Measurements from ENCODE around the gene ZBTB5. TPM values are rescaled to one million over a fixed set of nuclear protein-coding genes. Genes with fewer than 3 reads are reported as not detected.

Gene ZBTB5
- total and polyA plus RNA-seq, 2 of the 13 experiments (the other 11 are each of a cell fraction or from before 2014, with no cell fraction given) = 12.5 to 20.5 TPM

DNA sequence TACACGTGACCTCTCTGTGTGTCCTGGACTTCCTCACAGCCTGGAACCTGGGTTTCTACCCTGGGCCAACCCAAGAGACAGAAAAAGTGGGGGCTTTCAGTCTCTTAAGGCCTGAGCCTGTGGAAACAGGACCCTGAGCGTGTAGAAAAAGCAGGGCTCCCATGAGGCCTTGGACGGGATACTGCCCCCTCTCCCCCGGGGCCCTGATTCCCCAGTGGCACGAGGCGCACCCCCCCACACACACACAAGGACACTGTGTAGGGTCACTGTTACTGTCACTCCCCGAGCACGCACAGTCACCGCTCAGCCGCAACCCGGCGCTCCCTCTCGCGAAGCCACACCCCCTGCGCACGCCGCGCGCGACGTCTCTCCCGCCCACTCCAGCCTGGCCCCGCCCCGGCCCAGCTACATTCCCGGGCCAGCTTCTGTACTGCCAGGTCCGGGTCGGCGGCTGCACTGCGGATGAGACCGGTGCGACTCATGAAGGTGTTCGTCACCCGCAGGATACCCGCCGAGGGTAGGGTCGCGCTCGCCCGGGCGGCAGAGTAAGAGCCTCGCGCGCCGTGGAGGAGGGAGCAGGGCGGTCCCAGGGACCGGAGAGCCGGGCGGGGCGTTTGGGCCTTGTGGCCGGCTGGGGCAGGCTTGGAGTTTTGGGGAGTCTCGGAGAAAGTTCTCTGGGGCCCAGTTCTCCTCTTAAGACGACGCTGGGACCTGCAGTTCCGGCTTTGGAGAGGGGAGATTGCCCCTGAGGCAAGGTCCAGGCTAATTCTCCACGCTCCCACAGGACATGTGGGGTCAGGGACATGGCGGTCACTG is 42.8 kb downstream of the ZBTB5 start, which contains the start of gene GRHPR (continued):
- peak; percentile 87 for TF ChIP-seq ARID4A (CRISPR knock-in tag; IDR thresholded peaks at IDR 0.05; ENCODE audit: borderline replicate concordance)
- TF ChIP-seq ZNF446 (CRISPR knock-in tag; IDR thresholded peaks at IDR 0.05) = no peak
- TF ChIP-seq TEAD3 (CRISPR knock-in tag; optimal IDR thresholded peaks at IDR 0.05; ENCODE audit: borderline replicate concordance) = peak; percentile 88
- TF ChIP-seq ZNF142 (CRISPR knock-in tag; IDR thresholded peaks at IDR 0.05) = 0 out of 2 replicates have a peak, but pooled peaks have one; percentile 30
- 0 out of 4 replicates have a peak, but pooled peaks of 1 of the 2 experiments have one; percentile 15 for TF ChIP-seq EP300 (IDR thresholded peaks at IDR 0.05; ENCODE audit: low read depth in 2 of 2, low read length in 2 of 2)
- no peak for TF ChIP-seq EP300 (CRISPR knock-in tag; IDR thresholded peaks at IDR 0.05; ENCODE audit: borderline replicate concordance)
- TF ChIP-seq ZNF33B (CRISPR knock-in tag; IDR thresholded peaks at IDR 0.05) = no peak
- TF ChIP-seq ZNF674 (CRISPR knock-in tag; IDR thresholded peaks at IDR 0.05; ENCODE audit: low read depth) = no peak
- TF ChIP-seq RARA (CRISPR knock-in tag; IDR thresholded peaks at IDR 0.05) = no peak
- TF ChIP-seq ZSCAN9 (CRISPR knock-in tag; IDR thresholded peaks at IDR 0.05; ENCODE audit: borderline replicate concordance) = no peak
- TF ChIP-seq SIN3B (IDR thresholded peaks at IDR 0.05; ENCODE audit: low read length) = no peak
- TF ChIP-seq, protein P1, sequence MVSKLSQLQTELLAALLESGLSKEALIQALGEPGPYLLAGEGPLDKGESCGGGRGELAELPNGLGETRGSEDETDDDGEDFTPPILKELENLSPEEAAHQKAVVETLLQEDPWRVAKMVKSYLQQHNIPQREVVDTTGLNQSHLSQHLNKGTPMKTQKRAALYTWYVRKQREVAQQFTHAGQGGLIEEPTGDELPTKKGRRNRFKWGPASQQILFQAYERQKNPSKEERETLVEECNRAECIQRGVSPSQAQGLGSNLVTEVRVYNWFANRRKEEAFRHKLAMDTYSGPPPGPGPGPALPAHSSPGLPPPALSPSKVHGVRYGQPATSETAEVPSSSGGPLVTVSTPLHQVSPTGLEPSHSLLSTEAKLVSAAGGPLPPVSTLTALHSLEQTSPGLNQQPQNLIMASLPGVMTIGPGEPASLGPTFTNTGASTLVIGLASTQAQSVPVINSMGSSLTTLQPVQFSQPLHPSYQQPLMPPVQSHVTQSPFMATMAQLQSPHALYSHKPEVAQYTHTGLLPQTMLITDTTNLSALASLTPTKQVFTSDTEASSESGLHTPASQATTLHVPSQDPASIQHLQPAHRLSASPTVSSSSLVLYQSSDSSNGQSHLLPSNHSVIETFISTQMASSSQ (IDR thresholded peaks at IDR 0.05; ENCODE audit: low read depth) = no peak
- TF ChIP-seq, protein P1 (CRISPR knock-in tag; IDR thresholded peaks at IDR 0.05; ENCODE audit: borderline replicate concordance) = peak; percentile 77
- TF ChIP-seq, protein P2, sequence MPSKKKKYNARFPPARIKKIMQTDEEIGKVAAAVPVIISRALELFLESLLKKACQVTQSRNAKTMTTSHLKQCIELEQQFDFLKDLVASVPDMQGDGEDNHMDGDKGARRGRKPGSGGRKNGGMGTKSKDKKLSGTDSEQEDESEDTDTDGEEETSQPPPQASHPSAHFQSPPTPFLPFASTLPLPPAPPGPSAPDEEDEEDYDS (CRISPR knock-in tag; IDR thresholded peaks at IDR 0.05) = peak; percentile 72

Data from HepG2 (cell line).